A673 (cell line): ENCODE measurements around the gene MTX3. TPM values are rescaled to one million over a fixed set of nuclear protein-coding genes. Genes with fewer than 3 reads are reported as not detected.

Experiments
- BruUV-seq: library from RNA; stranded (reverse); fragments of 400-500 nt; replicated peaks from 2 replicates; lab custom pipeline; 2021; lab: Mats Ljungman, UMichigan
- CTCF ChIA-PET: fragments of 300-600 bp; sonication (Branson Sonifier 250); formaldehyde crosslinking; loops from one replicate; lab custom pipeline; 2022; ENCODE audit warnings: antibody characterized with exemption; lab: Charles Lee
- POLR2A ChIA-PET: fragments of 300-600 bp; sonication (Branson Sonifier 250); formaldehyde crosslinking; loops from one replicate; lab custom pipeline; 2022; ENCODE audit warnings: antibody characterized with exemption; ENCODE audit not compliant: low non-redundant PET; lab: Charles Lee
- DNase-seq: peaks from one replicate; pipeline ENCODE4 v3.0.0-alpha.2; 2015; ENCODE audit warnings: low spot score
- H3K27ac ChIP-seq: fragments of 200-600 bp; sonication (generic); 2 replicates; pipeline ENCODE4 v1.5.1; 2016; ENCODE audit warnings: mixed run types, low read depth, mild to moderate bottlenecking, mixed read lengths, antibody characterized with exemption, low read length; ENCODE audit not compliant: poor library complexity, severe bottlenecking
- H3K27me3 ChIP-seq: fragments of 200-600 bp; sonication (generic); replicated peaks from 2 replicates; pipeline ENCODE4 v1.6.1; 2017; ENCODE audit warnings: mixed run types, low read depth, mild to moderate bottlenecking, mixed read lengths, antibody characterized with exemption, low read length; ENCODE audit not compliant: insufficient read depth, poor library complexity
- H3K36me3 ChIP-seq: fragments of 200-600 bp; sonication (generic); 2 replicates; pipeline ENCODE4 v1.6.1; 2016; ENCODE audit warnings: mixed run types, mild to moderate bottlenecking, mixed read lengths, antibody characterized with exemption, low read length; ENCODE audit not compliant: insufficient read depth, poor library complexity, severe bottlenecking
- H3K4me1 ChIP-seq: fragments of 200-600 bp; sonication (generic); 2 replicates; pipeline ENCODE4 v1.6.1; 2017; ENCODE audit warnings: mixed run types, mild to moderate bottlenecking, mixed read lengths, antibody characterized with exemption, low read length; ENCODE audit not compliant: insufficient read depth, poor library complexity, severe bottlenecking
- H3K4me3 ChIP-seq: fragments of 200-600 bp; sonication (generic); 2 replicates; pipeline ENCODE4 v1.5.1; 2016; ENCODE audit warnings: low read depth, mixed run types, mild to moderate bottlenecking, mixed read lengths, low read length; ENCODE audit not compliant: poor library complexity, severe bottlenecking
- H3K9me3 ChIP-seq: fragments of 200-600 bp; sonication (generic); 2 replicates; pipeline ENCODE4 v1.6.1; 2016; ENCODE audit warnings: mixed run types, low read depth, mild to moderate bottlenecking, mixed read lengths, antibody characterized with exemption, low read length; ENCODE audit not compliant: poor library complexity, severe bottlenecking
- EZH2 ChIP-seq: fragments of 200-600 bp; sonication (generic); IDR thresholded peaks from 2 replicates; pipeline ENCODE4 v1.6.1; 2017; ENCODE audit warnings: borderline replicate concordance, low read depth, mild to moderate bottlenecking, mixed read lengths, antibody characterized with exemption, low read length; ENCODE audit not compliant: poor library complexity, severe bottlenecking
- intact Hi-C: fragments of 100-400 bp; cut with micrococcal nuclease; formaldehyde crosslinking; loops from one replicate; pipeline ENCODE4 v1.10.0; 2022; ENCODE audit not compliant: unreplicated experiment
- total RNA-seq: library from RNA; stranded (reverse); gene quantifications from 2 replicates; pipeline ENCODE4 v1.2.3, GENCODE V29; 2021
- TF ChIP-seq, protein P1 (sequence below): fragments of 300-800, 200-600 bp; sonication (generic); conservative IDR thresholded peaks from 2 replicates; pipeline ENCODE4 v1.5.1; 2017; ENCODE audit warnings: low read depth, mild to moderate bottlenecking, antibody characterized with exemption, low read length, moderate library complexity, mixed read lengths

The MTX3 gene
- total RNA-seq, 1 experiment from 2014 or later: 28.1 TPM

DNA sequence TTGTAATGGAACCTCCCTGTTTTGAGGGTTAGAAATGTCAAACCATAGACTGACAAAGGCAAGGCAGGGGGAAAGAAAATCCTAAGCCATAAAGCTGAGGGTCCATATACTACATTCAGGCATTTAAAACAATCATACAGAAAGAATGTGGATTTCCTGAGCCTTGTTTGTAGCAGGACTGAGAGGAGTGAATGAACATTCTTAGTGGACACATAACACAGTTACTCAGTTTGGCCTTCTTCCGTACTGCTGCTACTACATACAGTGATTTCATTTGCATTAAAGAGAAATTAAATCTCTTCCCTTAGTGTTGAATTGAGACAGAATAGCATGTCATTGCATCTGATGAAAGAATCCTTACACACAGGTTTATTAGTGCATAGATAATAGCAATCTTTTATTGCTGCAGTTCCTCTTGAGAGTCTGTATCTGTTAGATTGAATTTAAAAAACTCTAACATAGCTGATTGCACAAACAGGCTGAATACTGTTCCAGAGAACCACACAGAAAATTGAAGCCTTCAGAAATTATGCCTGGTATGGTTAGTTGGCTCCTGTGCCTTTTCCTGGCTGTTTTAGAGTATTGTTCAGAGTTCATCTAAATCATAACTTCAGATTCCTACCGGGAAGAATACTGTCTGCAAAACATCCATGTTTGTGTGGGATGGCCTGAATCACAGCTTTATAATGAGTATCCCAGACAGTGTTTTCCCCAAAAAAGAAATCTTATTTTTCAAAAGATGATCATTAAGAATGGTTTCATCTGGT is 2.0 kb upstream of the MTX3 start:
- Histone ChIP-seq H3K4me3 (no peak overlapping the region), H3K36me3 (peaks cover 13% of the 10 kb centered on the region), H3K4me1 (peaks cover 13% of the 10 kb centered on the region), H3K27ac (no peak overlapping the region), H3K27me3 (no peaks in the 10 kb centered on the region), H3K9me3 (no peaks in the 10 kb centered on the region)
- BruUV-seq: no TSS peak
- TF ChIP-seq, protein P1, sequence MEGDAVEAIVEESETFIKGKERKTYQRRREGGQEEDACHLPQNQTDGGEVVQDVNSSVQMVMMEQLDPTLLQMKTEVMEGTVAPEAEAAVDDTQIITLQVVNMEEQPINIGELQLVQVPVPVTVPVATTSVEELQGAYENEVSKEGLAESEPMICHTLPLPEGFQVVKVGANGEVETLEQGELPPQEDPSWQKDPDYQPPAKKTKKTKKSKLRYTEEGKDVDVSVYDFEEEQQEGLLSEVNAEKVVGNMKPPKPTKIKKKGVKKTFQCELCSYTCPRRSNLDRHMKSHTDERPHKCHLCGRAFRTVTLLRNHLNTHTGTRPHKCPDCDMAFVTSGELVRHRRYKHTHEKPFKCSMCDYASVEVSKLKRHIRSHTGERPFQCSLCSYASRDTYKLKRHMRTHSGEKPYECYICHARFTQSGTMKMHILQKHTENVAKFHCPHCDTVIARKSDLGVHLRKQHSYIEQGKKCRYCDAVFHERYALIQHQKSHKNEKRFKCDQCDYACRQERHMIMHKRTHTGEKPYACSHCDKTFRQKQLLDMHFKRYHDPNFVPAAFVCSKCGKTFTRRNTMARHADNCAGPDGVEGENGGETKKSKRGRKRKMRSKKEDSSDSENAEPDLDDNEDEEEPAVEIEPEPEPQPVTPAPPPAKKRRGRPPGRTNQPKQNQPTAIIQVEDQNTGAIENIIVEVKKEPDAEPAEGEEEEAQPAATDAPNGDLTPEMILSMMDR: no peak
- TF ChIP-seq EZH2: no peak
- ChIA-PET POLR2A (no interaction called here), CTCF (interaction anchor here (0.6 kb wide), 1 partner anchor 802 kb away, joined by 7 read pairs; no protein-coding TSS in a partner anchor)
- intact Hi-C loops: loop anchor here (5.0 kb wide), 1 partner anchor 89 kb away; no protein-coding TSS in a partner anchor
- no peak for DNase-seq

DNA sequence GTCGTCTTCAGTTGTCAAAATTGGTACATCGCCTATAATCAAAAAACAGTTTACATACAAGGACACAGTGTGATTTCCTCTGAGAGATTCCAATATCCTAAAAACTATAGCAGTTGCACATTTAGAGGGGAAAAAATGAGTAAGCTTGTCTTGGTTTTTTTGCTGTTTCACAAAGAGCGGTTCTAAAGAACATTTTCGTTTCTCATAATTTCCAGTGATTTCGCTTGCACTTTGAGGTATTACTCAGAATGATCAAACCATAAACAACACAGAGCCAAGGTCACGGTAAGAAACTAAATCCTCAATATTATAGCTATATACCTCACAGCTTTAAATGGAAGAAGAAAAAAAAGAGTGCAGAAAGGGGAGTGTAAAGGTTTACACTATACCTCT is 861 bp downstream of the MTX3 start:
- peak overlapping the region; percentile 95 for H3K4me3 ChIP-seq
- H3K9me3 ChIP-seq: no peaks in the 10 kb centered on the region
- no peaks in the 10 kb centered on the region for H3K27me3 ChIP-seq
- no TSS peak for BruUV-seq
- intact Hi-C loops: loop anchor here (5.0 kb wide), 1 partner anchor 92 kb away; no protein-coding TSS in a partner anchor
- TF ChIP-seq EZH2: no peak
- TF ChIP-seq, protein P1: no peak
- CTCF ChIA-PET: interaction anchor here (1.2 kb wide), 1 partner anchor 93 kb away, joined by 5 read pairs; no protein-coding TSS in a partner anchor
- peaks cover 36% of the 10 kb centered on the region for H3K36me3 ChIP-seq
- peak overlapping the region; percentile 79 for H3K27ac ChIP-seq
- DNase-seq: peak; percentile 2
- peaks cover 13% of the 10 kb centered on the region for H3K4me1 ChIP-seq
- POLR2A ChIA-PET: interaction anchor here (0.6 to 0.7 kb wide), 2 partner anchors 9 to 15 kb away, joined by 3 to 4 read pairs; no protein-coding TSS in a partner anchor

DNA sequence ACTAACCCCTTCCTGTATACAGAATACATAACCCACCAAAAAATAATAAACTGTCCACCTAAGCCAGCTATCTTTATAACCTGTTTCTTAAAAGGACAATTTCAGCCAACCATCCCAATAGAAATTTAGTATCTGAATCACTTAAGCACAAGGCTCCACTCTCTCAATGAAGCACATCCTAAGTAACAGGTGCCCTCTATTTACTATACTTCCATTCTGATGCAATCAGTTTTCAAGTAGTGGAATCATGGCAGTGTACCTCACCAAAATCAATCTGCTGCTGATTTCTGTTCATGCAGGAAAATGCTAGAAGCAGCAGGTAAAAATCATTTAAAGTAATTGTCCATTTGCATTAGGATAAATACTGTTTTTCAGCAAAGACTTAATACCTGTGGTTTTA is 4.8 kb downstream of the MTX3 start:
- H3K4me3 ChIP-seq: no peak overlapping the region
- no TSS peak for BruUV-seq
- DNase-seq: no peak
- POLR2A ChIA-PET: no interaction called here
- H3K36me3 ChIP-seq: peaks cover 62% of the 10 kb centered on the region
- intact Hi-C loops: no loop called here
- H3K4me1 ChIP-seq: peaks cover 9% of the 10 kb centered on the region
- CTCF ChIA-PET: no interaction called here
- no peaks in the 10 kb centered on the region for H3K9me3 ChIP-seq
- no peaks in the 10 kb centered on the region for H3K27me3 ChIP-seq
- TF ChIP-seq, protein P1: no peak
- TF ChIP-seq EZH2: no peak
- H3K27ac ChIP-seq: no peak overlapping the region
